GM20000 (cell line): ENCODE data around the gene TEF.
A peak's percentile ranks its signal among the peaks of the same experiment; 100 is the strongest.

Experiments
- DNase-seq: peaks from one replicate; pipeline ENCODE4 v3.0.0; 2012; ENCODE audit warnings: low spot score
- TF ChIP-seq, protein P1 (sequence below): IDR thresholded peaks from 2 replicates; pipeline ENCODE4 v1.5.1; 2012; ENCODE audit warnings: mild to moderate bottlenecking, control low read depth; ENCODE audit errors: extremely low read depth, missing control alignments

The TEF gene

DNA sequence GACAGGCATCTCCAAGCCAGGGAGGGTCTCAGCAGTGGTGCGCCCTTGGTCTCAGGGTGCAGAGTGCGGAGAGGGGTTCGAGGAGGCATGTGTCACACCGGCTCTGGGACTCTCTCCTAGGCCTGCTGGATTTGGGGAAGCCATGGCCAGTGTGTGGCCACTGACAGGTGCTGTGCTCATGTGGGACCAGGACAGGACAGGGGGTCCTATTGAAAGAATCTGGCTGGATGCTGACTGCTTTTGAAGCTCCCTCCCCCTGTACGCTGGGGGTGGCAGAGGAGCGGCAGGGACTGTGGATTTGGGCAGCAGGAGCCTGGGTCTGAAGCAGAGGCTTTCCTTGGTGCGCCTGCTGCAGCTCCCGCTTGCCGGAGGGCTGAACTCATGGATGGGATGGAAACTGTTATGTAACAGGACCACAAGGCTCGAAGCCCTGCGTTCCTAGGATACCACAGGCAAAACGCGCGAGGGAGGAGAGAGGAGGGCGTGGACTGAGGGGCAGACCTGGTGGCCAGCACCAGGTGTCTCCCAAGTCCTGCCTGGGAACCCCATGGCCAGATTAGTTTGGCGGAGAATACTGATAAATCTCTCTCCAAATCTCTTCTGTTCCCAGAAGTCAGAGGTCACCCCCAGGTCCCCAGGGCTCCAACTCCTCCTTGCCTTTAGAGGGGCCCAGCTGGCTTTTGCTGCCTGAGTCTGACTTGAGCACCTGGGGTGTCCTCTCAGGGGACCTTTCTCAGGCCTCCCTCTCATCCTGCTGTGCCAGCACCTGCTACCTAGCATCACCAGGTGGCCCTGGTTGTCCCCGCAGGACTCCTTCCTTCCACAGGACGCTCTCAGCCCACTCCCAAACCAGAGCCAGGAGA lies 13.8 kb upstream of the TEF start:
- DNase-seq, result no peak
- TF ChIP-seq, protein P1, sequence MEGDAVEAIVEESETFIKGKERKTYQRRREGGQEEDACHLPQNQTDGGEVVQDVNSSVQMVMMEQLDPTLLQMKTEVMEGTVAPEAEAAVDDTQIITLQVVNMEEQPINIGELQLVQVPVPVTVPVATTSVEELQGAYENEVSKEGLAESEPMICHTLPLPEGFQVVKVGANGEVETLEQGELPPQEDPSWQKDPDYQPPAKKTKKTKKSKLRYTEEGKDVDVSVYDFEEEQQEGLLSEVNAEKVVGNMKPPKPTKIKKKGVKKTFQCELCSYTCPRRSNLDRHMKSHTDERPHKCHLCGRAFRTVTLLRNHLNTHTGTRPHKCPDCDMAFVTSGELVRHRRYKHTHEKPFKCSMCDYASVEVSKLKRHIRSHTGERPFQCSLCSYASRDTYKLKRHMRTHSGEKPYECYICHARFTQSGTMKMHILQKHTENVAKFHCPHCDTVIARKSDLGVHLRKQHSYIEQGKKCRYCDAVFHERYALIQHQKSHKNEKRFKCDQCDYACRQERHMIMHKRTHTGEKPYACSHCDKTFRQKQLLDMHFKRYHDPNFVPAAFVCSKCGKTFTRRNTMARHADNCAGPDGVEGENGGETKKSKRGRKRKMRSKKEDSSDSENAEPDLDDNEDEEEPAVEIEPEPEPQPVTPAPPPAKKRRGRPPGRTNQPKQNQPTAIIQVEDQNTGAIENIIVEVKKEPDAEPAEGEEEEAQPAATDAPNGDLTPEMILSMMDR, result no peak

DNA sequence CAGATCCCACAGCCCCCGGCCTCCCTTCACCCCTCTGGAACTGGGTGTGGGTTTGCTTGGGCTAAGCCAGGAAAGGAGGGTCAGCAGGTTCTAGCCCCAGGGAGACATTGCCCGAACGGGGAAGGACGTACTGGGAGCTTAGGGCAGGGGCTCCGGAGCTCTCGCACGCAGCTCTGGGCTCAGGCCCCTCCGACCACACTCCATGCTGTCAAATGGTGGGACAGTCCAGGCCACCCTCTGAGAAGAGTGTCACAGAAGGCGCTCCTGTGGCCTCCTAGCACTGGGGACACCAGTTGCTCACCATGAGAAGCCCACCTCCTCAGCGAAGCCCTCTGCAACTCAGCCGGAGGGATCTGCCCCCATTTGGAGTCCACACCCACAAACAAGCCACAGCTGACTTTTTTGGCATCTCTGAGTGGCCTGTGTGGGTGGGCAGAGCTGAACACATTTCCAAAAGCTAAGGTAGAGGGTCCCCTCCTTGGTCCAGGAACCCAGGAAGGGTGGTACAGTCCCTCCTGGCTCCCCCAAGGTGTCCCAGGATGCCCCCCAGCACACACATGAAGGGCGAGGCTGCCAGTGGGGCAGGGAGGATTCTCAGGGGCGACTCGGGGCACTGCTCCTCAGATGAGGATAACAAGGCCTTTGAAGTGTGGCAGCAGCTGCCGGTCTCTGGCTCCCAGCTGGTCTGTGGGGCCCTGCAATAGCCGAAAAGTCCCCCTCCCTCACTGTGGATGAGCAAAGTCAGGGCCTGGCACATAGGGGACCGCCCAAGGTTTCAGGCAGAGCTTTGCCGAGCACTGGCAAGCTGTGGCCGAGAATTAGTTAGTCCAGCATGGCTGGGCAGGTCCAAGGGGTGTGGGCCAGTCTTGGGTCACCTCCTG lies 13.0 kb upstream of the TEF start:
- DNase-seq, result no peak
- TF ChIP-seq, protein P1, result no peak

DNA sequence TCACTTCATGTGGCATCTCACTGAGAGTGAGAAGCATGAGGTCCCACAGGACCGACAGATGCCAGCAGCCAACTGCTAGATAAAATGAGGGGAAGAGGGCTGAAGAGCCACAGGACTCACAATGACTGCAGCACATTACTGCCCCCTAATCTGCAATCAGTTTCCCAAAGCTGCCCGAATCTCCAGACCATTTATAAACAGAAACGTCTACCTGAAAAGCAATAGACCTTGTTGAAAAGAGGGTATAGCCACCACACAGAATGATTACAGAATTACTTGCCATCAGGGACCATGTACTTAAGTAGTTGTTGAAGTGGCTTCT lies 12.4 kb upstream of the TEF start:
- DNase-seq, result no peak
- TF ChIP-seq, protein P1, result no peak

DNA sequence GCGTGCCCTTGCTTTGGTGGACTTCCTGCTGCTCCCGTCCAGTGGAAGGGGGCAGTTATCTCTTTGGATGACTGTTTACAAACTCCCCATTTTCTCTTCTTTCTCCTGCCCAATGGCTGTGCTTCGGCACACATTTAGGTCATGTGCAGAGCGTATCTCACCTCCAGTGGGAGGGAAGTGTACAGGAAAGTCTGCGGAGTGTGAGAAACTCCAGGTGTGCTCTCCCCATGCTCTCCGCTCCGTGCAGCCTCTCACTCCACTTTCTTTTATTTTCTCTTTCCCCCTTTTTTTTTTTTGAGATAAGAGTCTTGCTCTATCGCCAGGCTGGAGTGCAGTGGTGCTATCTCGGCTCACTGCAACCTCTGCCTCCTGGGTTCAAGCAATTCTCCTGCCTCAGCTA lies 11.9 kb upstream of the TEF start:
- DNase-seq, result no peak

DNA sequence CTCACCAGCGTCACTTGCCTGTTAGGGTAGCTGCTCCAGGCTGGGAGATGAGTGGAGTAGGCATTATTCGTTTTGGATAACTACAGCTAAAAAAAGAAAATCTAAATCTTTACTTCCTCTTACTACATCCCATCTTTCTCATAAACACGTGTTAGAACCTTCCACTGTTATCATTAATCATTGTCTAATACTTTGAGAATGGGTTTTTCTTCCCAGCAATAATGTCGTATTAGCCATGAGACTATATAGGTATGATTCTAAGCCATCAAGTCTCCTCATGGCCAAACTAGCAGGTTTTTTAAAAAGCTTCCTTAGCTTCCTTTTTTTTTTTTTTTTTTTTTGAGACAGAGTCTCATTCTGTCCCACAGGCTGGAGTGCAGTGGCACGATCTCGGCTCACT lies 3.9 kb upstream of the TEF start:
- TF ChIP-seq, protein P1, result no peak
- DNase-seq, result no peak

More for the DNA sequence above, 11.9 kb upstream of the TEF start:
- TF ChIP-seq, protein P1, result no peak

DNA sequence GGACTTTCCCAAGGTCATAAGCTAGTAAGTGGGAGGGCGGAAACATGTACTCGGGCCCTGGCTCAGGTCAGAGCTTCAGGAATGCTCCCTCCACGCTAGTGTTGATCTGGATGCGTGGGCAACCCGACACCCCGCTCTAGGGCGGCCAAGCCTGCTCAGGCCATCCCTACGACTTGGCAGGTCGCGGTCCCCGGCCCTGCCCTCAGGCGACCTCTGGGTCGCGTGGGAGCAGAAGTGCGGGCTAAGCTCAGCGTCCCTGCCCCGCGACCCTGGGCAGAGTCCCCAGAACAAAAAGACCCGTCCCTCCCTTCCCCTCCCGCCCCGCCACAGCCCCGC lies 781 bp upstream of the TEF start:
- DNase-seq, result no peak
- TF ChIP-seq, protein P1, result no peak

DNA sequence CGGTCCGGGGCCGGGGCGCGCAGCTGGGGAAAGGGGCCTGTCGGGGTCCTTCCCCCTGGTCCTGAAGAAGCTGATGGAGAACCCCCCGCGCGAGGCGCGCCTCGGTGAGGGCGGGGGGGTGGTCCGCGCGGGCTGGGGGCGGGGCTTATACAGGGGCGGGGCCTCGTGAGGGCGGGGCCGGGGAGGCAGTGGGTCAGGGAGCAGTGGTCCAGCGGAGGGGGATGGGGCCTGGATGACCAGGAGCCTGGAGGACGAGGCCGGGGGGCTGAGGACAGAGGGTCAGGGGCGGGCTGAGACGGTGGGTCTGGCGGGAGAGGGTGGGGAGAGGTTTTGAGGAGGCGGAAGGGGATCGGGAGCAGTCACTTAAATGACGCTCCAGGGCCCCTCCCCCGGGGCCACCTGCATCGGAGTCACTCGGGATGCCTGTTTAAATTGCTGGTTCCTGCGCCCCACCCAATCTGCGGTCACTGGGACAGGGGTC lies 396 bp downstream of the TEF start:
- DNase-seq, result peak; percentile 89
- TF ChIP-seq, protein P1, result no peak
